Measurements from ENCODE around the gene PDSS2. TPM values are rescaled to one million over a fixed set of nuclear protein-coding genes. Genes with fewer than 3 reads are reported as not detected.

The PDSS2 gene
- total RNA-seq, 1 experiment from 2014 or later = 16.1 TPM

GRCh38 chr6:107123501-107123900, 335.9 kb downstream of the PDSS2 start:
- no peak overlapping the region for H3K4me3 ChIP-seq (ENCODE audit: low read depth, low read length, poor library complexity, severe bottlenecking)
- H3K36me3 ChIP-seq (ENCODE audit: insufficient read depth, low read length, poor library complexity, severe bottlenecking) = no peaks in the 10 kb centered on the region
- no peaks in the 10 kb centered on the region for H3K4me1 ChIP-seq (ENCODE audit: insufficient read depth, low read length, poor library complexity, severe bottlenecking)
- no peak overlapping the region for H3K27ac ChIP-seq (ENCODE audit: low read depth, low read length, poor library complexity, severe bottlenecking)
- BruUV-seq (replicated peaks) = no TSS peak
- CTCF ChIA-PET = no interaction called here
- TF ChIP-seq EZH2 (IDR thresholded peaks at IDR 0.05; ENCODE audit: borderline replicate concordance, low read depth, low read length, poor library complexity, severe bottlenecking) (no peak), CTCF (conservative IDR thresholded peaks at IDR 0.05; ENCODE audit: low read depth, low read length) (no peak)
- H3K9me3 ChIP-seq (ENCODE audit: low read depth, low read length, poor library complexity, severe bottlenecking) = no peaks in the 10 kb centered on the region
- no peaks in the 10 kb centered on the region for H3K27me3 ChIP-seq (replicated peaks; ENCODE audit: insufficient read depth, low read depth, low read length, poor library complexity)
- intact Hi-C loops (cut with micrococcal nuclease; ENCODE audit: unreplicated experiment) = no loop called here
- POLR2A ChIA-PET (ENCODE audit: low non-redundant PET) = no interaction called here
- no peak for DNase-seq (ENCODE audit: low spot score)

- no peak for DNase-seq (ENCODE audit: low spot score)
- CTCF ChIA-PET = no interaction called here
- BruUV-seq (replicated peaks) = no TSS peak
- no peaks in the 10 kb centered on the region for H3K36me3 ChIP-seq (ENCODE audit: insufficient read depth, low read length, poor library complexity, severe bottlenecking)
- TF ChIP-seq EZH2 (IDR thresholded peaks at IDR 0.05; ENCODE audit: borderline replicate concordance, low read depth, low read length, poor library complexity, severe bottlenecking) (no peak), CTCF (conservative IDR thresholded peaks at IDR 0.05; ENCODE audit: low read depth, low read length) (no peak)
- POLR2A ChIA-PET (ENCODE audit: low non-redundant PET) = interaction anchor here (1.0 kb wide), 1 partner anchor 8 kb away, joined by 3 read pairs; no protein-coding TSS in a partner anchor
- no peaks in the 10 kb centered on the region for H3K9me3 ChIP-seq (ENCODE audit: low read depth, low read length, poor library complexity, severe bottlenecking)
- no peaks in the 10 kb centered on the region for H3K27me3 ChIP-seq (replicated peaks; ENCODE audit: insufficient read depth, low read depth, low read length, poor library complexity)
- no peak overlapping the region for H3K4me3 ChIP-seq (ENCODE audit: low read depth, low read length, poor library complexity, severe bottlenecking)
- H3K4me1 ChIP-seq (ENCODE audit: insufficient read depth, low read length, poor library complexity, severe bottlenecking) = no peaks in the 10 kb centered on the region
- intact Hi-C loops (cut with micrococcal nuclease; ENCODE audit: unreplicated experiment) = no loop called here
- H3K27ac ChIP-seq (ENCODE audit: low read depth, low read length, poor library complexity, severe bottlenecking) = no peak overlapping the region
Observed at GRCh38 chr6:107122748-107123147, 336.6 kb downstream of the PDSS2 start.

DNA sequence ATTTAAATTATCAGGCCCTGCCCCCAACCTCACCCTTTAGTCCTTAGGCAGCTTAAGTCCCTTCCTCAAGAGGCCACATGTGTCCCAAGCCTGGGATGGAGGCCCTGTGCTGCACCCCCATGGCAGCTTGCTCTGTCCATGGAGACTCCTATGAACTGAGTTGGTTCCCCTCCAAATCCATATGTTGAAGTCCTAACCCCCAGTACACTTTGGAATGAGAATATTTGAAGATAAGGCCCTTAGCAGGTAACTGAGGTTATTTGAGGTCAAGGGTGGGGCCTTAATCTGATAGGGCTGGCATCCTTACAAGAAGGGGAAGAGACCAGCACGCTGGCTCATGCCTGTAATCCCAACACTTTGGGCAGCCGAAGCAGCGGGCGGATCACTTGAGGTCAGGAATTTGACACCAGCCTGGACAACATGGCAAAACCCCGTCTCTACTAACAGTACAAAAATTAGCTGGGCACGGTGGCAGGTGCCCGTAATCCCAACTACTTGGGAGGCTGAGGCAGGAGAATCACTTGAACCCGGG, 337.3 kb downstream of the PDSS2 start:
- Histone ChIP-seq H3K27me3 (replicated peaks; ENCODE audit: insufficient read depth, low read depth, low read length, poor library complexity) (no peaks in the 10 kb centered on the region), H3K4me1 (ENCODE audit: insufficient read depth, low read length, poor library complexity, severe bottlenecking) (peaks cover 2% of the 10 kb centered on the region), H3K27ac (ENCODE audit: low read depth, low read length, poor library complexity, severe bottlenecking) (no peak overlapping the region), H3K9me3 (ENCODE audit: low read depth, low read length, poor library complexity, severe bottlenecking) (no peaks in the 10 kb centered on the region), H3K4me3 (ENCODE audit: low read depth, low read length, poor library complexity, severe bottlenecking) (no peak overlapping the region), H3K36me3 (ENCODE audit: insufficient read depth, low read length, poor library complexity, severe bottlenecking) (no peaks in the 10 kb centered on the region)
- POLR2A ChIA-PET (ENCODE audit: low non-redundant PET) = interaction anchor here (1.0 kb wide), 1 partner anchor 9 kb away, joined by 3 read pairs; no protein-coding TSS in a partner anchor
- BruUV-seq (replicated peaks) = no TSS peak
- DNase-seq (ENCODE audit: low spot score) = no peak
- TF ChIP-seq EZH2 (IDR thresholded peaks at IDR 0.05; ENCODE audit: borderline replicate concordance, low read depth, low read length, poor library complexity, severe bottlenecking) (no peak), CTCF (conservative IDR thresholded peaks at IDR 0.05; ENCODE audit: low read depth, low read length) (no peak)
- intact Hi-C loops (cut with micrococcal nuclease; ENCODE audit: unreplicated experiment) = no loop called here
- CTCF ChIA-PET = no interaction called here
